LoVo (cell line): ENCODE data around the gene SLC39A7.

ENCODE experiments used
- DNase-seq: peaks from one replicate; pipeline ENCODE4 v3.0.0-alpha.2; 2016; ENCODE audit warnings: low spot score

SLC39A7 gene, protein sequence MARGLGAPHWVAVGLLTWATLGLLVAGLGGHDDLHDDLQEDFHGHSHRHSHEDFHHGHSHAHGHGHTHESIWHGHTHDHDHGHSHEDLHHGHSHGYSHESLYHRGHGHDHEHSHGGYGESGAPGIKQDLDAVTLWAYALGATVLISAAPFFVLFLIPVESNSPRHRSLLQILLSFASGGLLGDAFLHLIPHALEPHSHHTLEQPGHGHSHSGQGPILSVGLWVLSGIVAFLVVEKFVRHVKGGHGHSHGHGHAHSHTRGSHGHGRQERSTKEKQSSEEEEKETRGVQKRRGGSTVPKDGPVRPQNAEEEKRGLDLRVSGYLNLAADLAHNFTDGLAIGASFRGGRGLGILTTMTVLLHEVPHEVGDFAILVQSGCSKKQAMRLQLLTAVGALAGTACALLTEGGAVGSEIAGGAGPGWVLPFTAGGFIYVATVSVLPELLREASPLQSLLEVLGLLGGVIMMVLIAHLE

GRCh38 chr6:33200219-33201146 is at the start of gene SLC39A7, which contains the start of gene RXRB:
Gene SLC39A7 (plus strand): TSS chr6:33200867. CDS start chr6:33201246, 379 bp downstream.
Gene RXRB (minus strand): TSS chr6:33200665. CDS start chr6:33200476, 189 bp downstream.
- DNase-seq, result peak; percentile 98

GRCh38 chr6:33151050-33151449 is 49.6 kb upstream of the SLC39A7 start:
- DNase-seq, result no peak

GRCh38 chr6:33154349-33154748 is 46.3 kb upstream of the SLC39A7 start:
- DNase-seq, result no peak

GRCh38 chr6:33156561-33156960 is 44.1 kb upstream of the SLC39A7 start:
- DNase-seq, result no peak

- DNase-seq, result no peak
These were observed 43.7 kb upstream of the SLC39A7 start for GRCh38 chr6:33156964-33157363.

- DNase-seq, result no peak
These were observed 40.6 kb upstream of the SLC39A7 start for GRCh38 chr6:33160096-33160495.

DNA sequence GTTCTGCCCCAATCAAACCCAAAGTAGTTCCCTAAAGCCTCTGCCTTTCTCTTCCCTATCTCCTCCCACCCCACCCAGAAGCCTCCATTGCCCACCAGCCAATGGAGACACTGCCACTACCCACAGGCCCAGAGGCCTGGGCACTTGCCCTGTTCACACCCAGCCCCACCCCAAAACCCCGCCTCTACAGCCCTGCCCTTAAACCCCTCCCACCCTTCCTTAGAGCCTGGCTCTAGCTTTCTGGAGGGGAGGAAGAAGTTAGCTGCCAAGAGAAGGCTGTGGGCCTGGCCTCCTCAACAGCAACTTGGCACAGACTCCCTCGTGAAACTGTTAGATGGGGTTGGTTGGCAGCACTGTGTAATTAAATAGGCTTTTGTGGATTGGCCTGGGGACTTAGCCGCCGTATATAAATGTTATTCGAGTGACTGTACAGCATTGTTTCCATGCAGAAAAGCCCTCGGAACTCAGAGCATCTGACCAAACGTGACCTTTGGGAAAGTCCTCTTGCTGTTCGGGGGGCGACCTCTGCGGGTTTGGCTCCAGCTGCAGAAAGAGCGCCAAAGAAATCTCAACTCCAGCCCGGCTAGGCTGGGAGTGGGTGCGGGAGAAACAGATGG is 39.8 kb upstream of the SLC39A7 start:
- peak; percentile 71 for DNase-seq

GRCh38 chr6:33161354-33162331 is 39.0 kb upstream of the SLC39A7 start:
- DNase-seq, result peak; percentile 76

- DNase-seq, result no peak
These were observed 37.1 kb upstream of the SLC39A7 start for GRCh38 chr6:33163540-33163939.

DNA sequence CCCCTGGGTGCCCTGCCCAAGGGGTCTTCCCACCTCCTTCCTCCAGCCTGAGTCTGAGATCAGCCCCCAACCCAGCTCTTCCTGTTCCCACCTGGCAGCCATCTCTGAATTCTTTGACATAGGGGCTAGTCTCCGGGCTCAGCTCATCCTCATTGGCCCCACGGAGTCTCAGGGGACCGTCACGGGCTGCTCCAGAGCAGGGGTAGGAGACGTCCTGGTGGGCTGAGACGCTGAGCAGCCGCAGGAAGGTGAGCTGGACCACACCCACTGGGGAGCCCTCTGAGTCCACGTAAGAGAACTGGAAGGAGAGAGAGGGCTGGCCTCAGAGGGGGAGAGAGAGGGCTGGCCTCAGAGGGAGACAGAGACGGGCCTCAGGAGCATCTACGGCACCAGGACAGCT is 36.5 kb upstream of the SLC39A7 start:
- no peak for DNase-seq

DNA sequence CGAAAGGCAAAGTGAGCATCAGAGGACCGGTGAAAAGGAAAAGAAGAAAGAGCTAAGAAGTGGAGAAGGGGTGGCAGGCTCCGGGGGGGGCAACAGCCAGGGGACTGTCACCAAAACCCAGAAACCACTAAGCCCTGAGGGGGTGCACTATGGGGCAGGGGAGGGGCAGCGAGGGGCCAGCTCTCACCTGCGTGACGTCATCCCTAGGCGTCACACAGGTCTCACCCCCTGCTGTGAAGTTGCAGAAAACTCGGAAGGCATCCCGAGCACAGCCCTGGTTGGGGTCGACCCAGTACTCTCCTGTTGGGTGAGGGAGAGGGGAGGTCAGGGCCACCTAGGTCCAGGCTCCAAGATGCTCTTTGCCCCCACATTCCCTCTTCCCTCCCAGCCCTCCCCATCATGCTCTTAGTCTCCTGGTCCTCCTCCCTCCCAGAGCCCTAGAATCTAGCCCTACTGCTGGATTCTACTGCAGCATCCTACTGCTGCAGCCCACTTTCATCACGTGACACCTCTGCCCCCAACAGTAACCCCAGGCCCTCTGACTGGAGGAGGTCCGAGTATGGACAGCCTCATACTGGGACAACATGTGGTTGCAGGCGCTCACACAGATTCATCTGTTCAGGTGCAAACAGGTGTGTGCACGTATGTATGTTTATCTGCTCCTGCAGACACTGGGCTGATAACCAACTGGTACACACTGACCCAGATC is 35.8 kb upstream of the SLC39A7 start:
- DNase-seq, result no peak

- no peak for DNase-seq
These were observed 34.9 kb upstream of the SLC39A7 start for GRCh38 chr6:33165581-33166258.

DNA sequence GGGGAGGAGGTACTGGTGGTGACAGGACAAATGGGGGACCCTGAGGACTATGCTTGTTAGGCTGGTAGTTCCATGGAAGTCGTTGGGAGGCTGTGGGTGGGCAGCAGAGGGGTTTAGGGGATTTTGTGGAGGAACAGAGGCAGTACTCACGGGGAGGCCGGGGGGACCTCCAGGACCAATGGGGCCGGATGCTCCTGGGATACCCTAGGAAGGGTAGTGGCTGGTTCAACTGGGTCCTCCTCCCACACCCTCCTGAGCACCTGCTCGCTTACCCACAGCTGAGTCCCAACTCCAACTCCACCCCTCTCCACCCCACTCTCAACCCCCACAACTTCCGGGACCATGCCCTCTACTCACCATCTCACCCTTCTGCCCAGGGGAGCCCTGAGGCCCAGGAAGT is 34.3 kb upstream of the SLC39A7 start:
- no peak for DNase-seq

DNA sequence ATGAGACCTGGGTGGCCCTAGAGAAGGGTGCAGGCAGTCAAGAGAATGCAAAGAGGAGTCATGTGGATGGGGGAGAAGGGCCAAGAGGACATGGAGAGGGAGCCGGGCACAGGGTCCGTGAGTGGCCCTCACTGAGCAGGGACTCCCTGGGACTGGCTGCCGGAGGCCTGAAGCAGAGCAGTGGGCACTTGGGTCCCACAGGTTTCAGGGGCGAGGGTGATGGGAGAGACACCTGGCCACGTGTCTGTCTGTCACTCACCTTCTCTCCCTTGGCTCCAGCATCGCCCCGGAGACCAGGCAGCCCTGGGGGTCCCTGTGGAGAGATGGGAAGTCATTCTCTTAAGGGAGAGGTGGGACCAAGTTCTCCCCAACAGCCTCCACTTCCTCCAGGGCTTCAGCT is 33.9 kb upstream of the SLC39A7 start:
- no peak for DNase-seq

GRCh38 chr6:33167374-33168283 is 33.0 kb upstream of the SLC39A7 start:
- DNase-seq, result no peak

DNA sequence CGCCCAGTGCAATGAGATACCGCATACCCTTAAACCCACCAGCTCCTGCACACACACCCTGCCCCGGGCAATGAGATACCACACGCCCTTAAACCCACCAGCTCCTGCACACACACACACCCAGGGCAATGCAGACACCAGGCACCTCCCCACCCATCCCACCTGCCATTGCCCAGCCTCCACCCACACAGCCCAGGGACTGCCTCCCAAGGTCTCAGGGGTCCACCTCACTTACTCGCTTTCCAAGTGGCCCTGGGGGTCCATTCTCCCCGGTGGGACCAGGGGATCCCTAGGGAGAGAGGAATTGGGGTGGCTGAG is 32.4 kb upstream of the SLC39A7 start:
- no peak for DNase-seq

GRCh38 chr6:33168639-33169038 is 32.0 kb upstream of the SLC39A7 start:
- no peak for DNase-seq

DNA sequence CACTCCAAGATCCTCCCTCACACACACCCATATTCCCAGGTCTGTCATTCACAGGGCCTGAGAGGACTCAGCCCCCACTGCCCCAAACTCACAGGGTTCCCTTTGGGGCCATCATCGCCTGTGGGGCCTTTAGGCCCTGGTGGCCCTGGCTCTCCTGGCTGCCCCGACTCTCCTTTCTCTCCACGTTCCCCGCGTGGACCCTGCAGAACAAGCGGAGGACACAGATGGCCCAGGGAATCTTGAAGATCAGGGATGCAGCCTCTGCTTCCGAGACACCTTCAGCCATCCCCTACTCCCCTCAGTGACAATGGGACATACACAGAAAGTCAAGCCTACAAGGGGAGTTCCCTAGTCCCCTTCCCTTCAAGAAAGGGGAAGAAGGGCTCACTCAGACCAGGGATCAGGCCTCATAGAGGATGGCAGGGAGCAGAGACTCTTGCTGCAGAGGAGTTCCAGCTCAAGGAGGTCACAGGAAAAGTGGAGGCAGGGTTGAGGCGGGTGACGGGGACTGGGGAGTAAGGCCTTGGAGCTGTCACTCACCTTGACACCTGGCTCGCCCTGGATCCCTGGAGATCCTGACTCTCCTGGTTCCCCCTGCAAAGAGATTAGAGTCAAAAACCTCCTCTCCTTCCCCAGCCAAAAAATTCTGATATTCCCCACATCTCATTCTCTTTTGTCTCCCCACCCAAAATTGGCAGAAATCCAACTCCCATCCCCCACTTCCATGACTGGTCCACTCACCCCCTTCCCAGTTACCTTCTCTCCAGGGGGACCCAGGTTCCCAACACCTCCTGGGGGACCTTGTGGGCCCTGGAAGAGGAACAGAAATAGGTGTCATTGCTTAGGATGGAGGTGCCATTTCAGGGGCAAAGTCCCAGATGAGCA is 31.1 kb upstream of the SLC39A7 start:
- no peak for DNase-seq
